Breast epithelium (tissue), 3 donors: ENCODE data around the gene CEPT1.

Experiments
- POLR2A ChIP-seq: fragments of 450-650 bp; IDR thresholded peaks from one replicate; pipeline ENCODE4 v1.6.1; 2016; ENCODE audit warnings: antibody characterized with exemption, mild to moderate bottlenecking, moderate library complexity
- TF ChIP-seq, protein P1 (sequence below), 3 donors: fragments of 450-650 bp; IDR thresholded peaks; one replicate each; pipeline ENCODE4 v1.5.1; 2016 to 2017; ENCODE audit warnings: antibody characterized with exemption in 3 of 3, mild to moderate bottlenecking in 3 of 3, moderate library complexity in 3 of 3

DNA sequence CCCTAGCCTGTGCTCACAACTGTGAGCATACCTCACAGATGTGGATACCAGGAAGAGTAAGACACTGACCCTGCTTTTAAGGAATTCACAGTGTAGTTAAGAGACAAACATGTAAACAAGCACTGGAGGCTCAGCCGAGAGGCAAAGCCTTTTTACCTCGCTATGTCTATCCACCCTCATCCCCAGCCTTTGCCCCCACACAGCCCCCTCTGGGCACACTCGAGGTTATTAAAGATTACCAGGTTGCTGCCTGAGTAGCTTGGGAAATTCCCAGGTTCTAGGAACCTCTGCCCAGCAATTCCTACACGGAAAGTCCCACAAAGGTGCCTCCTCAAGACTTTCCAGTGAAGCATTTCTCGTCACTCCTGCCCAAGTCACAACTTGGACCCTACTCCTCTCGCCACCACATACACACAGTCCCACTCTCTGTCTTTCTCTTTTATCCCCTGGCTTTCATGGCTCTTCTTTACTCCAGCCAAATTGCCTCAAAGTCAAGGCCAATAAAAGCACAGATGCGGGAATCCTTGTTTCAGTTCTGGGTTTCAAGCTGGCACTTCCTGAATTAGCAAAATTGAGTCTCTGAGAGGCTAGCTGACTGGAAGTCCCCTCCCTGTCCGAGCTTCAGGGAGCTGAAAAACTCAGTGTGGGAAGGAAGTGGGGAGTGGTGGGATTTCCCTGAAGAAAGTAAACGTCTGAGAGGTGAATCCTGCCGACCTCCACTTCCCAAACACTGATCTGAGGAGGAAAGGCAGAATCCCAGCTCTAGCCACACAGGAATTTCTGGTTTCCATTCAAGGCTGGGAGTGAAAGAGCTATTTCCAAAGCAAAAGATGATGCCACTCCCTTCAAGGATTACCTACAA lies 52.9 kb downstream of the CEPT1 start:
- TF ChIP-seq, protein P1, sequence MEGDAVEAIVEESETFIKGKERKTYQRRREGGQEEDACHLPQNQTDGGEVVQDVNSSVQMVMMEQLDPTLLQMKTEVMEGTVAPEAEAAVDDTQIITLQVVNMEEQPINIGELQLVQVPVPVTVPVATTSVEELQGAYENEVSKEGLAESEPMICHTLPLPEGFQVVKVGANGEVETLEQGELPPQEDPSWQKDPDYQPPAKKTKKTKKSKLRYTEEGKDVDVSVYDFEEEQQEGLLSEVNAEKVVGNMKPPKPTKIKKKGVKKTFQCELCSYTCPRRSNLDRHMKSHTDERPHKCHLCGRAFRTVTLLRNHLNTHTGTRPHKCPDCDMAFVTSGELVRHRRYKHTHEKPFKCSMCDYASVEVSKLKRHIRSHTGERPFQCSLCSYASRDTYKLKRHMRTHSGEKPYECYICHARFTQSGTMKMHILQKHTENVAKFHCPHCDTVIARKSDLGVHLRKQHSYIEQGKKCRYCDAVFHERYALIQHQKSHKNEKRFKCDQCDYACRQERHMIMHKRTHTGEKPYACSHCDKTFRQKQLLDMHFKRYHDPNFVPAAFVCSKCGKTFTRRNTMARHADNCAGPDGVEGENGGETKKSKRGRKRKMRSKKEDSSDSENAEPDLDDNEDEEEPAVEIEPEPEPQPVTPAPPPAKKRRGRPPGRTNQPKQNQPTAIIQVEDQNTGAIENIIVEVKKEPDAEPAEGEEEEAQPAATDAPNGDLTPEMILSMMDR (IDR thresholded peaks at IDR 0.05), result no peak
- TF ChIP-seq POLR2A, result no peak
